ENCODE measurements around the gene IL1R1. TPM values are rescaled to one million over a fixed set of nuclear protein-coding genes. Genes with fewer than 3 reads are reported as not detected.

IL1R1 gene
- total and polyA plus RNA-seq, 10 of the 15 experiments (the other 5 are each of a cell fraction or from before 2014, with no cell fraction given) = 0.17 to 13.2 (median 0.53) TPM

- Histone ChIP-seq H3K9ac (ENCODE audit: control insufficient read depth, insufficient read depth, low read length) (no peak overlapping the region), H2AFZ (ENCODE audit: control insufficient read depth, low read depth, low read length) (no peak overlapping the region), H3K79me2 (ENCODE audit: control insufficient read depth, insufficient read depth, low read length) (no peaks in the 10 kb centered on the region), H3K27me3 (replicated peaks in 1 of 2; ENCODE audit: control insufficient read depth in 2 of 2, insufficient read depth in 2 of 2, low read length in 1 of 2) (no peaks in the 10 kb centered on the region), H3K4me2 (ENCODE audit: control insufficient read depth, insufficient read depth) (no peak overlapping the region), H3K4me3 (no peak overlapping the region), H3K9me3 (replicated peaks; ENCODE audit: control insufficient read depth, insufficient read depth, low read length) (no peaks in the 10 kb centered on the region; the same call in 2 of the 3 replicates), H3K4me1 (ENCODE audit: control insufficient read depth, insufficient read depth, low read length) (no peaks in the 10 kb centered on the region), H4K20me1 (ENCODE audit: control insufficient read depth, insufficient read depth) (no peaks in the 10 kb centered on the region), H3K36me3 (ENCODE audit: control insufficient read depth in 2 of 2, insufficient read depth in 2 of 2, low read length in 1 of 2) (no peaks in the 10 kb centered on the region), H3K27ac (ENCODE audit: control insufficient read depth, insufficient read depth) (no peak overlapping the region)
- no TSS peak for BruUV-seq (replicated peaks)
- intact Hi-C loops (cut with micrococcal nuclease; ENCODE audit: unreplicated experiment) (no loop called here), in situ Hi-C loops (cut with MboI) (no loop called here)
- no peak for DNase-seq (ENCODE audit: low read depth, low spot score)
- no peak for FAIRE-seq
- WGBS (ENCODE audit: insufficient coverage, insufficient replicate concordance, low lambda C conversion rate, missing lambda C conversion rate) = 2% methylated on average over 5 of the region's 5 CpGs
- ChIA-PET CTCF (interaction anchor here (0.9 to 1.7 kb wide), 3 partner anchors 9 to 114 kb away, joined by 3 to 5 read pairs (median 5); no protein-coding TSS in a partner anchor), SMC1A (ENCODE audit: uncharacterized antibody, unreplicated experiment) (interaction anchor here (1.1 to 2.4 kb wide), 9 partner anchors 11 to 120 kb away, joined by 3 to 9 read pairs (median 5); no protein-coding TSS in a partner anchor), POLR2A (no interaction called here), RAD21 (ENCODE audit: unreplicated experiment) (interaction anchor here (1.0 to 3.3 kb wide), 2 partner anchors 15 to 100 kb away, joined by 3 to 10 read pairs; no protein-coding TSS in a partner anchor)
- no peak for TF ChIP-seq BACH1 (IDR thresholded peaks at IDR 0.05; ENCODE audit: borderline replicate concordance)
- no peak for TF ChIP-seq BMI1 (IDR thresholded peaks at IDR 0.05; ENCODE audit: borderline replicate concordance)
- TF ChIP-seq BCL11A (IDR thresholded peaks at IDR 0.05; ENCODE audit: low read depth, low read length) = no peak
- TF ChIP-seq, protein P1, sequence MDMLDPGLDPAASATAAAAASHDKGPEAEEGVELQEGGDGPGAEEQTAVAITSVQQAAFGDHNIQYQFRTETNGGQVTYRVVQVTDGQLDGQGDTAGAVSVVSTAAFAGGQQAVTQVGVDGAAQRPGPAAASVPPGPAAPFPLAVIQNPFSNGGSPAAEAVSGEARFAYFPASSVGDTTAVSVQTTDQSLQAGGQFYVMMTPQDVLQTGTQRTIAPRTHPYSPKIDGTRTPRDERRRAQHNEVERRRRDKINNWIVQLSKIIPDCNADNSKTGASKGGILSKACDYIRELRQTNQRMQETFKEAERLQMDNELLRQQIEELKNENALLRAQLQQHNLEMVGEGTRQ (IDR thresholded peaks at IDR 0.05; ENCODE audit: borderline replicate concordance, low read depth, low read length) = no peak
- TF ChIP-seq CHD4 (IDR thresholded peaks at IDR 0.05) = no peak
- no peak for TF ChIP-seq PBX3 (IDR thresholded peaks at IDR 0.05; ENCODE audit: insufficient replicate concordance, low read depth, low read length)
- TF ChIP-seq RUNX3 (IDR thresholded peaks at IDR 0.05; ENCODE audit: low read length) = no peak
- TF ChIP-seq CEBPZ (IDR thresholded peaks at IDR 0.05; ENCODE audit: low read depth, low read length) = no peak
- TF ChIP-seq, protein P2, sequence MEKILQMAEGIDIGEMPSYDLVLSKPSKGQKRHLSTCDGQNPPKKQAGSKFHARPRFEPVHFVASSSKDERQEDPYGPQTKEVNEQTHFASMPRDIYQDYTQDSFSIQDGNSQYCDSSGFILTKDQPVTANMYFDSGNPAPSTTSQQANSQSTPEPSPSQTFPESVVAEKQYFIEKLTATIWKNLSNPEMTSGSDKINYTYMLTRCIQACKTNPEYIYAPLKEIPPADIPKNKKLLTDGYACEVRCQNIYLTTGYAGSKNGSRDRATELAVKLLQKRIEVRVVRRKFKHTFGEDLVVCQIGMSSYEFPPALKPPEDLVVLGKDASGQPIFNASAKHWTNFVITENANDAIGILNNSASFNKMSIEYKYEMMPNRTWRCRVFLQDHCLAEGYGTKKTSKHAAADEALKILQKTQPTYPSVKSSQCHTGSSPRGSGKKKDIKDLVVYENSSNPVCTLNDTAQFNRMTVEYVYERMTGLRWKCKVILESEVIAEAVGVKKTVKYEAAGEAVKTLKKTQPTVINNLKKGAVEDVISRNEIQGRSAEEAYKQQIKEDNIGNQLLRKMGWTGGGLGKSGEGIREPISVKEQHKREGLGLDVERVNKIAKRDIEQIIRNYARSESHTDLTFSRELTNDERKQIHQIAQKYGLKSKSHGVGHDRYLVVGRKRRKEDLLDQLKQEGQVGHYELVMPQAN (conservative IDR thresholded peaks at IDR 0.05) = no peak
- TF ChIP-seq PAX8 (IDR thresholded peaks at IDR 0.05) = no peak
- TF ChIP-seq, protein P3, sequence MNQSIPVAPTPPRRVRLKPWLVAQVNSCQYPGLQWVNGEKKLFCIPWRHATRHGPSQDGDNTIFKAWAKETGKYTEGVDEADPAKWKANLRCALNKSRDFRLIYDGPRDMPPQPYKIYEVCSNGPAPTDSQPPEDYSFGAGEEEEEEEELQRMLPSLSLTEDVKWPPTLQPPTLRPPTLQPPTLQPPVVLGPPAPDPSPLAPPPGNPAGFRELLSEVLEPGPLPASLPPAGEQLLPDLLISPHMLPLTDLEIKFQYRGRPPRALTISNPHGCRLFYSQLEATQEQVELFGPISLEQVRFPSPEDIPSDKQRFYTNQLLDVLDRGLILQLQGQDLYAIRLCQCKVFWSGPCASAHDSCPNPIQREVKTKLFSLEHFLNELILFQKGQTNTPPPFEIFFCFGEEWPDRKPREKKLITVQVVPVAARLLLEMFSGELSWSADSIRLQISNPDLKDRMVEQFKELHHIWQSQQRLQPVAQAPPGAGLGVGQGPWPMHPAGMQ (IDR thresholded peaks at IDR 0.05; ENCODE audit: borderline replicate concordance) = no peak
- no peak for TF ChIP-seq YY1 (IDR thresholded peaks at IDR 0.05; ENCODE audit: low read depth, low read length)
- TF ChIP-seq STAT3 (IDR thresholded peaks at IDR 0.05; ENCODE audit: low read depth, low read length) = no peak
- ATAC-seq = no peak
Observed at GRCh38 chr2:102120261-102120660, 22.3 kb upstream of the IL1R1 start.
